ENCODE data around the gene AGO1.

DNA sequence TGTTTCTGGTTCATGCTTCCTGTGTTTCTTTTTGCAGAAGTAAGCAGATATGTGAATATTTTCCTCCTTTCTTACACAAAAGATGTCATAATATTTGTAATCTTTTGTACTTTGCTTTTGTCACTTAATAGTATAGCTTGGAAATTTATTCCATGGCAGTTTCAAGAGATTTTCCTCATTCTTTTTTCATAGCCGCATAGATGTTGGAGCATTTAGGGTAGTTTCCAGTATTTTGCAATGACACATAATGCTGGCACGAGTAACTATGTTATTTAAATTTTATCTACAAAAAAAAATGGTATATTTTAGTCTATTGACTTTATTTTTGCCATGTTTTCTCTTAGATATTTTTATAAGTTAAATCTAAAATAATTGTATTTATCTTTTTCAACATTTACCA is 88.6 kb downstream of the AGO1 start:
- TF ChIP-seq, protein P1, sequence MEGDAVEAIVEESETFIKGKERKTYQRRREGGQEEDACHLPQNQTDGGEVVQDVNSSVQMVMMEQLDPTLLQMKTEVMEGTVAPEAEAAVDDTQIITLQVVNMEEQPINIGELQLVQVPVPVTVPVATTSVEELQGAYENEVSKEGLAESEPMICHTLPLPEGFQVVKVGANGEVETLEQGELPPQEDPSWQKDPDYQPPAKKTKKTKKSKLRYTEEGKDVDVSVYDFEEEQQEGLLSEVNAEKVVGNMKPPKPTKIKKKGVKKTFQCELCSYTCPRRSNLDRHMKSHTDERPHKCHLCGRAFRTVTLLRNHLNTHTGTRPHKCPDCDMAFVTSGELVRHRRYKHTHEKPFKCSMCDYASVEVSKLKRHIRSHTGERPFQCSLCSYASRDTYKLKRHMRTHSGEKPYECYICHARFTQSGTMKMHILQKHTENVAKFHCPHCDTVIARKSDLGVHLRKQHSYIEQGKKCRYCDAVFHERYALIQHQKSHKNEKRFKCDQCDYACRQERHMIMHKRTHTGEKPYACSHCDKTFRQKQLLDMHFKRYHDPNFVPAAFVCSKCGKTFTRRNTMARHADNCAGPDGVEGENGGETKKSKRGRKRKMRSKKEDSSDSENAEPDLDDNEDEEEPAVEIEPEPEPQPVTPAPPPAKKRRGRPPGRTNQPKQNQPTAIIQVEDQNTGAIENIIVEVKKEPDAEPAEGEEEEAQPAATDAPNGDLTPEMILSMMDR (IDR thresholded peaks at IDR 0.05): no peak
- no peak for TF ChIP-seq EP300 (IDR thresholded peaks at IDR 0.05)
- no peak for TF ChIP-seq POLR2A (IDR thresholded peaks at IDR 0.05)

All from tibial nerve (tissue), 4 donors.